Measurements from ENCODE around the gene ATL2.
"Not testable (repeated sequence)": the region's sequence is repeated elsewhere in the genome, so short reads cannot be mapped to it uniquely, and the experiment has no call there.

Gene ATL2

DNA sequence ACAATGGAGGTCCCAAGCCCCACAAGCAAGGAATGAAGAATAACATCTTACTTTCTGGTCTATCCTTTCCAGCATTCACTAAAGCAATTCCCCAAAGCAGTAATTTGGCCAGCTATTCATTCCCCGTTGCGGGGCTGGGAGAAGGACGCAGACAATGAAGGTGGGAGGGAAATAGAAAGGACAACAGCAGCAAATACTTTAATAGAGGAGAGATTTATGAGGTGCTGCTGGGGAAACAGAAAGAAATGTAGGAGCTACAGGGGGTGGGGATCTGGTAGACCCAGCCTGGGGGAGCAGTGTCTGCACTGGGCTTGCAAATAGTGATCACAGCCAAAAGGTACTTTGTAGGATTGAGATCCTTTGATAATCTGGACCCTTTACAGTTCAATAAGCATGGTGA is 13.9 kb upstream of the ATL2 start:
- ATAC-seq = no peak

GRCh38 chr2:38387887-38388286 is 10.8 kb upstream of the ATL2 start:
- no peak for DNase-seq
- ATAC-seq = peak; percentile 74

More for the DNA sequence above, 13.9 kb upstream of the ATL2 start:
- no peak for DNase-seq

GRCh38 chr2:38386821-38387220 is 9.7 kb upstream of the ATL2 start:
- DNase-seq = no peak
- ATAC-seq = no peak

DNA sequence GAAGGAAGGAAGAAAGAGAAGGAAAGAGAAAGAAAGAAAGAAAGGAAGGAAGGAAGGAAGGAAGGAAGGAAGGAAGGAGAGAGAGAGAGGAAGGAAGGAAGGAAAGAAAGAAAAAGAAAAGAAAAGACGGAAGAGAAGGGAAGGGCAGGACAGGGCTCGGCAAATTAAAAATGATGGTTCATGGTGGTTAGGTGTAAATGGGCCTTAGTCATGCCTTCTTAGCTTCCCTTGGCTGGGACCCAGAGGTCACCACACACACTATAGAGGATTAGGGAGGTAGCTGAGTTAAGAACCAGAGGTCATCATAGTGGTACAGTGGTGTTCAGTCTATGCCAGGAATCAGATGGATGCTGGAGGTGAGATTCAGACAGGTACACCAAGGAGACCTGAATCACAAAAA is 9.3 kb upstream of the ATL2 start:
- ATAC-seq = no peak
- no peak for DNase-seq

- DNase-seq = no peak
- ATAC-seq = no peak
These were observed 7.3 kb upstream of the ATL2 start for GRCh38 chr2:38384338-38384737.

DNA sequence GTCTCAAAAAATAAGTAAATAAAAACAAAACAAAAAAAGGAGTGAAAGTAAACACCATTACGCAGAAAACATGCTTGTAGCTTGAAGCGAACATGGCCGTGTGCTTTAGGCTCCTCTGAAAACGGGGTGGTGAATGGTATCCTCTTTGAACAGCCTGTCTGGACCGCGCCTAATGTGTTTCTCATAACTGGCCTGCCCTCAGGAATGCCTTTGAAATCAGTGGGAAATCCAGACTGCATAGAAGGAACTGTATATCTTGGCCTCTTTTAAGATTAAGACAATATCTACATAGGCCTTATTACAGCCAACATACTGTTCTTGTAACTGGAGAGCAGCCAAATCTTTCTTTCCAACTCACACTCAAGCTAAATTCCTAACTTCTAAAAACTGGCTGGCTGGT is 6.7 kb upstream of the ATL2 start:
- ATAC-seq, DNase-seq: not testable (repeated sequence)

- ATAC-seq (no peak), DNase-seq (no peak)
These were observed 4.5 kb upstream of the ATL2 start for GRCh38 chr2:38381381-38382143.

- DNase-seq (no peak), ATAC-seq (no peak)
These were observed 3.5 kb upstream of the ATL2 start for GRCh38 chr2:38380397-38381130.

GRCh38 chr2:38376346-38377049 is 575 bp downstream of the ATL2 start:
- peak; percentile 67 for ATAC-seq

GRCh38 chr2:38375696-38376345 is 1.3 kb downstream of the ATL2 start:
- ATAC-seq (no peak), DNase-seq (peak; percentile 64)

More at GRCh38 chr2:38376346-38377049, 575 bp downstream of the ATL2 start:
- peak; percentile 73 for DNase-seq

GRCh38 chr2:38374984-38375383 is 2.1 kb downstream of the ATL2 start:
- DNase-seq = no peak
- no peak for ATAC-seq

DNA sequence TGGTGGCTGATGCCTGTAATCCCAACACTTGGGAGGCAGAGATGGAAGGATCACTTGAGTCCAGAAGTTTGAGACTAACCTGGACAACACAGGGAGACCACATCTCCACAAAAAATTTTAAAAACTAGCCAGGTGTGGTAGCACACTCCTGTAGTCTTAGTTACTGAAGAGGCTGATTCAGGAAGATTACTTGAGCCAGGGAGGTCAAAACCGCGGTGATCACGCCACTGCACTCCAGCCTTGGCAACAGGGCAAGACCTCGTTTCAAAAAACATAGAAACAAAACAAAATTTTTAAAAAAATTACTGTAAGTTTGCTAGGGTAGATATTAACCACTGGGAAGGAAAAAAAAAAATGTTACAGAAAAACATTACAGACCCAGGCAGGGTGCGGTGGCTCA is 5.8 kb downstream of the ATL2 start:
- ATAC-seq = no peak

GRCh38 chr2:38370664-38371063 is 6.4 kb downstream of the ATL2 start:
- no peak for DNase-seq
- no peak for ATAC-seq

More for the DNA sequence above, 5.8 kb downstream of the ATL2 start:
- no peak for DNase-seq

GRCh38 chr2:38362232-38362631 is 14.8 kb downstream of the ATL2 start:
- DNase-seq = no peak
- ATAC-seq = no peak

GRCh38 chr2:38360177-38360576 is 16.9 kb downstream of the ATL2 start:
- ATAC-seq (no peak), DNase-seq (no peak)

- DNase-seq (no peak), ATAC-seq (no peak)
These were observed 23.7 kb downstream of the ATL2 start for GRCh38 chr2:38353402-38353801.

- no peak for DNase-seq
- ATAC-seq = no peak
These were observed 24.7 kb downstream of the ATL2 start for GRCh38 chr2:38352336-38352735.

DNA sequence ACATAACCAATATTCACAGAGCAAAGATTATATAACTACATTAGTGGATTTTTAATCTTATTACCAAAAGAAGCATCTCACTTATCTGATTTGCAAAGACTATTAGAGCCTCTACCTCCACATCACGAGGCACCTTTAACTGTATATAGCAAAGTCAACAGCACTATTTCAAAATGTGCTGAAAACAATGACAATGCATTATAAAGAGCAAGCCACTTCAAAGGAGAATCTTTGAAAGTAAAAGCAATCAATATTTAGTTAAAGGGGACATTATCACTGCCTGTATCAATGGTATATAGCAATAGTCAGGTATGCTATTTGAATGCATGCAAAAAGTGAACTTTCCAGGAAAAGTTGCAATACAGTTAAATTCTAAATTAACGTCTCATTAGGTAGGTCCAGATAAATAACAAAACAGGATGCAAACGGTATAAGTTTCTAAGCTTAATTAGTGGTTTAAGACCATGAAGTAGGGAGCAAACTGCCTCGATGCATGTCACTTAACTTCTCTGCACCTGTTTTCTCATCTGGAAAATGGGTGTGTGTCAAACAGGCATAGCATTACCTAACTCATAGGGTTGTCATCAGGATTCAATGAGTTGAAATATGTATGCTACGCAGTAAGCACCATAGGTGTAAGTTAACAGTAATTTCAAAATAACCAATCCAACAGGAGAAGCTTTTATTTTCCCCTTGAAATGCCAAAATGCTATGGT is 31.6 kb downstream of the ATL2 start:
- ATAC-seq = no peak
- DNase-seq = no peak

DNA sequence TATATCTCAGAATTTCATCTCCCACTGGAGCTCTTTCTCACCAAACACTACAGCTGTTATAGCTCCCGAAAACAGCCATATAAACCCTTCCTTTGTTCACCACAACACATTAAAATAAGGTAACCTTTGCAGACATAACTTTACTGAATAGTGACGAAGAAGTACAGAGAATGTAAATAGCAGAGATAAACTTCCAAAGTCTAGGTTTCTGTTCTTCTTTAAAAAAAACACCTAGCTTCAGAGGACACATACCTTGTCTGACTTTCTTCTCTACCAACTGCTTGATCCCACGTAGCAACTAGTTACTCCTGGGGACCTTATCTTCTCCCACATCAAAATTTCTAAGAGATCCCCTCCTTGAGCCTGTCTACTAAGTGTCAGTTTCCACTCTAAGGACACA is 32.3 kb downstream of the ATL2 start:
- DNase-seq (no peak), ATAC-seq (no peak)

GRCh38 chr2:38343212-38343611 is 33.9 kb downstream of the ATL2 start:
- ATAC-seq (no peak), DNase-seq (no peak)

GRCh38 chr2:38336621-38337020 is 40.5 kb downstream of the ATL2 start:
- ATAC-seq = no peak
- no peak for DNase-seq

- DNase-seq (no peak), ATAC-seq (no peak)
These were observed 46.3 kb downstream of the ATL2 start for GRCh38 chr2:38330754-38331153.

Data from stimulated activated naive CD8-positive, alpha-beta T cell treated with anti-CD3 and anti-CD28 coated beads, Interleukin-15, Interleukin-2, amounts not matched to agents 100 U/mL and 50 U/mL, for 24 hours (primary cell).